Activated CD8-positive, alpha-beta memory T cell treated with anti-CD3 and anti-CD28 coated beads for 4 hours (primary cell): ENCODE measurements around the gene AK9.
A peak's percentile ranks its signal among the peaks of the same experiment; 100 is the strongest.
"Not testable (repeated sequence)": the region's sequence is repeated elsewhere in the genome, so short reads cannot be mapped to it uniquely, and the experiment has no call there.

Experiments used
- DNase-seq, 2 donors: peaks; one replicate each; pipeline ENCODE4 v3.0.0-alpha.2; 2020; ENCODE audit warnings: low read depth in 2 of 2

AK9 gene

GRCh38 chr6:109696355-109696754, 5.4 kb upstream of the AK9 start:
- DNase-seq, result no peak

GRCh38 chr6:109695468-109695867, 4.5 kb upstream of the AK9 start:
- DNase-seq, result no peak

GRCh38 chr6:109693111-109693510, 2.1 kb upstream of the AK9 start:
- no peak for DNase-seq

DNA sequence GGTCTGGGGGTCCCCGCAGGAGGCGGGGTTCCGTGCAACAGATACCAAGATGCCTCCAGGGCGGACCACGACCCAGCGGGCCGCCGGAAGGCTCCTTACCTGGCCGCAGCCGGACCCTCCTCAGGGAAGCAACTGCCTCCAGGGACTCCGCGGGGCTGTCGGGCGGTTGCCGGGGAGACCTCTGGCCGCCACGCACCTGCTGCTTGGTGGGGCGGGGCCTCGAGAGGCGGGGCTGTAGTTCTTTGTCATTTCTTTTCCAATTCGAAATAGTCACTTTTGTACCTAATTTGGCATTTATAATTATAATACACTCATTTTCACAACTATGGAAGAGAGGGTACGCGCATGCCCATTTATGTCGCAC, 647 bp downstream of the AK9 start:
- DNase-seq, result peak; percentile 29 to 35

DNA sequence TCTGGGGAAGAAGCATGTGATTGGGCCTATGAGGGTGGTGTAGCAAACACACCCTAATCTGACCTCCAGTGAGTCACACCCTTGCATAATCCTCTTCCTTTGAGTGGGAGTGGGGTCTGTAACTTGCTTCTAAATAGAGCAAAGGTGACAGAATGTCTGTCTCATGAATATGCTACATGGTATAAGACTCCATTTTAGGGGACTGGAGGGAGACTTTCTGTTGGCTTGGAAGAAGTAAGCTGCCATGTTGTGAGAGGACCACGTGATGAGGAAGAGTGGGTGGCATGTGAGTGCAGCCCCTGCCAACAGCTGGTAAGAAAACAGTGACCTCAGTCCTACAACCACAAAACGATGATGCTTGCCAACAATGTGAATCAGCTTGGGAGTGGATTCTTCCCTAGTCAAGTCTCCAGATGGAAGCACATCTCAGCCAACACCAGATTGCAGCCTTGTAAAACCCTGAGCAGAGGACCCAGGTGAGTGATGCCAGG, 3.7 kb downstream of the AK9 start:
- DNase-seq, result no peak

GRCh38 chr6:109686566-109687265, 4.3 kb downstream of the AK9 start:
- DNase-seq, result no peak

- DNase-seq, result not testable (repeated sequence)
Measured at GRCh38 chr6:109678661-109679505, 12.1 kb downstream of the AK9 start.

GRCh38 chr6:109678240-109678639, 12.8 kb downstream of the AK9 start:
- no peak for DNase-seq

DNA sequence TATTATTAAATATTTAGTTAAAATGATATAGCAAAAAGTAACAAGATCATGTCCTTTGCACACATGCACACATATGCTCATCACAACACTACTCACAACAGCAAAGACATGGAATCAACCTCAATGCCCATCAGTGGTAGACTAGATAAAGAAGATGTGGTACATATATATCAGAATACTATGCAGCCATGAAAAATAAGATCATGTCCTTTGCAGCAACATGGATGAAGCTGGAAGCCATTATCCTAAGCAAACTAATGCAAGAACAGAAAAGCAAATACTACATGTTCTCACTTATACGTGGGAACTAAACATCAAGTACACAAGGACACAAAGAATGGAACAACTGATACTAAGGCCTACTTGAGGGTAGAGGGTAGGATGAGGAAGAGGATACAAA, 14.3 kb downstream of the AK9 start:
- no peak for DNase-seq

DNA sequence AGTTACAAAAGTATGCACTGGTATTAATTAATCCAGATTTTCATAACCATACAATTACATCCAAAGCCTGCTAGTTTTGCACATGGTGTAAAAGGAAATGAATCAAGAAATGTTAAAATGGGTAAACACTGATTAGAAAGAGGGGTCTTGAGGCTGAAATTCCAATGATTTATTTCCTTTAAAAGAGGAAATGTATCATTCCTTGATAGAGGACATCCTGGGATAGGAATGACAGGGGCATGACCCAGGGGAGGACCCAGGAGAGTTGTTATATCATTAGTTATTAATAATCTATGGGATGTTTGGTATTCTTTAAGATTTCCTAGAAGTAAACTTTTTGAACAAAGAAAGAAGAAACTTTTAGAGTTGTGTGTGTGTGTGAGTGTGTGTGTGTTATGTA, 18.2 kb downstream of the AK9 start:
- no peak for DNase-seq

GRCh38 chr6:109672175-109672574, 18.8 kb downstream of the AK9 start:
- no peak for DNase-seq

DNA sequence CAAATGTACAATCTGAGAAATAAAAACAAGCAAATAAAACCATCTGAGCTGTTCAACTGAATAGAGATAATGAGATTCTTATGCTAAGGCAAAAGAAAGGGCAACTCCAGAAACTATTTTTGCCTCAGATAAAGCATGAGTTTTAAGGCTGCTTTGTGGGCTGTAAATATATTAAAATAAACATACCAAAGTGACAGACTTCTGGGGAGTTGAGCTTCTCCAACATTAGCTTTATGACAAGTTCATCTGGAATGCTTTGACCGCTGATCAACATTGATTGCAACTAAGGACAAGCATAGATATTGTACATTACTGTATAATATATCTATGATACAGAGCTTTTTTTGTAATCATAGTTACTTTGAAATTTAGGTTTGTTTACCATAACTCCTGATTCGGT, 19.3 kb downstream of the AK9 start:
- no peak for DNase-seq

DNA sequence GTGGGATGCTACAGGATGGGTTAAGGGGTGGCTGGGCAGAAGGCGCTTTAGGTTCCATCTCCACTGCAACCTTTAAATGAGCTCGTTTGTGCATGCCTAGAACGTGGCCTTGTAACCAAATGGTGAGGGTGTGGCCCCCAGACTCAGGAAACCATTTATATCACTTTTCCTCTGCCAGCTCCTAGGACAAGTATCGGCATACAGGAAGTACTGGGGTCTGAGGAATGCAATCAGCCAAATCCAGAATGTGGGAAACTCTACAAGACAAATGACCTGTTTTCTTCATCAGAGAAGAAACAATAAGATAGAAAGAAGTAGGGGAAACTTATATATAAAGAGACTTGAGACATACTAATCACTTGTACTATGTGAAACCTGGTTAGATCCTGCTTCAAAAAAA, 21.2 kb downstream of the AK9 start:
- no peak for DNase-seq

DNA sequence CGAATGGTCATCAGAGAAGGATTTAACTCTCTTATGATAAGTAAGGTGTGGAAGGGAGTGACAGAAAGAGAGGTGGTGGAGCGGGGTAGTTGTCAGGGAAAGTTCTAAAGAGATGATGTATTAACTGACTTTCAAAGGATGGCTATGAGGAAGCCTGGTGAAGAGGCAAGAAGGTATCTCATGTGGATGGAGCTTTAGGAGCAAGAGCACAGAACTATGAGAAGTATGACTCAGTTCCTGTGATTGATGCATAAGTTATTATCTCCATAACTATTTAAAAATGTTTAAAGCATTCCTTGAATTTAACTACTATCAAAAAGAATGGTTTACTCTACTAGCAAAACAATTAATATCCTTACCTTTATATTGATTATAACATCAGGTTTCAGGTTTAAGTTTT, 28.8 kb downstream of the AK9 start:
- DNase-seq, result no peak

- DNase-seq, result no peak
Measured at GRCh38 chr6:109660526-109661320, 30.3 kb downstream of the AK9 start.

DNA sequence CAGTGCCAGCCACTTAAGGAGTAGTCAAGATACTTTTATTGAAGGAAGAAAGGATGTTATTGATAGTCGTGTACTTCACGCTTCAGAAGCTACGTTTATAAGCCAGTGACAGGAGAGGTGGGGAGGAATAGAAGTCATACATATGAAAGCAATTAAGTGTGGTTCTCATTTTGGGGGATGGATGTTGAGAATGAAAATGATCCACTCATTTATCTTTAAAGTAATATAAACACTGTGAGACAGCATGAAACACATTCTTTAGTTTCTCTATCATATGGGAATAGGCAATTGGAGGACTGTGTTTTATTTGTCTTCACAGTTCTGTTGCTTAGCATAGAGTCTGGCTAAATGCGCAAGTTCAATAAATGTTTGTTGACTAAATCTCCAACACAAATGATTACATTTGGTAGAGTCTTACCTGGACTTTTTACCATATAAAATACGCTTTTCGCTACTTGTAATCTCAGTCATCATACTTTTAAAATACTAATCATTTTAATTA, 35.2 kb downstream of the AK9 start:
- no peak for DNase-seq

DNA sequence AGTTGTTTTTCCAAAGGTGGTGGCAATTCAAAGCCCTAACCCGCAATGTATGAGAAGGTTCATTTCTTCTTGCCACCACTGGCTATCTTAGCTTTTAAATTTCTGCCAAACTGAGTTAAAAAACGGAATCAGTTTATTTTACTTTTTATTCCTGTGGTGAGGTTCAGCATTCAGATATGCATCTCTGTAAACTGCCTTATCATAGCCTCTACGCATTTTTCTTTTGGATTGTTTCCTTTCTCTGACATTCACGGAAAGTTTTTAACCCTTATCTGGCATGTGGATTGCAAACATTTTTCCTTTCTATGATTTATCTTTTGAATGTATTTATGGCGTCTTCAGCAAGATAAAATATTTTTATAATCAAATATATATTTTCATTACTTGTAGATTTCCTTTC, 37.7 kb downstream of the AK9 start:
- no peak for DNase-seq

- no peak for DNase-seq
Measured at GRCh38 chr6:109644131-109644530, 46.9 kb downstream of the AK9 start.

GRCh38 chr6:109632405-109632804, 58.6 kb downstream of the AK9 start:
- DNase-seq, result no peak

GRCh38 chr6:109631403-109631802, 59.6 kb downstream of the AK9 start:
- DNase-seq, result no peak

- no peak for DNase-seq
Measured at GRCh38 chr6:109628158-109629000, 62.6 kb downstream of the AK9 start.
